Type B pancreatic cell (in vitro differentiated cells): ENCODE measurements around the gene BCKDHB. TPM values are rescaled to one million over a fixed set of nuclear protein-coding genes. Genes with fewer than 3 reads are reported as not detected.
"Not testable (repeated sequence)": the region's sequence is repeated elsewhere in the genome, so short reads cannot be mapped to it uniquely, and the experiment has no call there.

Source experiments
- DNase-seq: peaks from one replicate; pipeline ENCODE4 v3.0.0; 2021; ENCODE audit warnings: mixed read lengths; ENCODE audit not compliant: unreplicated experiment; ENCODE audit errors: extremely low spot score
- H3K27ac Mint-ChIP-seq: 2 replicates; pipeline ENCODE4 v1.8.0; 2021; ENCODE audit warnings: mild to moderate bottlenecking, mixed read lengths
- H3K27me3 Mint-ChIP-seq: 2 replicates; pipeline ENCODE4 v1.8.0; 2021; ENCODE audit warnings: mixed read lengths
- H3K36me3 Mint-ChIP-seq: 2 replicates; pipeline ENCODE4 v1.8.0; 2021; ENCODE audit warnings: mixed read lengths
- H3K4me1 Mint-ChIP-seq: one replicate; pipeline ENCODE4 v1.8.0; 2021; ENCODE audit warnings: mixed read lengths; ENCODE audit not compliant: unreplicated experiment
- H3K4me3 Mint-ChIP-seq: 2 replicates; pipeline ENCODE4 v1.8.0; 2021; ENCODE audit warnings: mild to moderate bottlenecking, mixed read lengths
- H3K9me3 Mint-ChIP-seq: 2 replicates; pipeline ENCODE4 v1.8.0; 2021; ENCODE audit warnings: mixed read lengths
- long read RNA-seq: library from polyadenylated mRNA; unstranded; transcript quantifications from one replicate; pipeline ENCODE4 v2.0.0, GENCODE V29; 2020
- total RNA-seq: library from RNA; stranded (reverse); gene quantifications from 2 replicates; pipeline ENCODE4 v1.2.1, GENCODE V29; 2021; ENCODE audit warnings: low replicate concordance
- TF ChIP-seq, protein P1 (sequence below): fragments of 200-600 bp; sonication (generic); conservative IDR thresholded peaks from 2 replicates; pipeline ENCODE4 v1.5.0; 2021; ENCODE audit warnings: antibody characterized with exemption, mild to moderate bottlenecking

BCKDHB gene
- total RNA-seq = 21.3 and 33.2 TPM in 2 replicates
- long read RNA-seq, transcript BCKDHB-202 (11 exons, 1,514 nt) = major isoform, 24 of 38 reads
- long read RNA-seq, partial matches to known transcripts = 1 of 38 reads
- long read RNA-seq, other reads (novel, unspliced or antisense) = 10 of 38 reads

GRCh38 chr6:80106418-80107235, at the start of gene BCKDHB:
Gene BCKDHB (plus strand): TSS chr6:80106671. CDS start chr6:80106694, 23 bp downstream.
- peak within 1 kb of the TSS; percentile 87 for H3K27ac Mint-ChIP-seq
- DNase-seq = peak; percentile 98
- H3K4me1 Mint-ChIP-seq = peaks cover 11% of the 10 kb centered on the region
- peaks cover 3% of the 10 kb centered on the region for H3K36me3 Mint-ChIP-seq
- TF ChIP-seq, protein P1, sequence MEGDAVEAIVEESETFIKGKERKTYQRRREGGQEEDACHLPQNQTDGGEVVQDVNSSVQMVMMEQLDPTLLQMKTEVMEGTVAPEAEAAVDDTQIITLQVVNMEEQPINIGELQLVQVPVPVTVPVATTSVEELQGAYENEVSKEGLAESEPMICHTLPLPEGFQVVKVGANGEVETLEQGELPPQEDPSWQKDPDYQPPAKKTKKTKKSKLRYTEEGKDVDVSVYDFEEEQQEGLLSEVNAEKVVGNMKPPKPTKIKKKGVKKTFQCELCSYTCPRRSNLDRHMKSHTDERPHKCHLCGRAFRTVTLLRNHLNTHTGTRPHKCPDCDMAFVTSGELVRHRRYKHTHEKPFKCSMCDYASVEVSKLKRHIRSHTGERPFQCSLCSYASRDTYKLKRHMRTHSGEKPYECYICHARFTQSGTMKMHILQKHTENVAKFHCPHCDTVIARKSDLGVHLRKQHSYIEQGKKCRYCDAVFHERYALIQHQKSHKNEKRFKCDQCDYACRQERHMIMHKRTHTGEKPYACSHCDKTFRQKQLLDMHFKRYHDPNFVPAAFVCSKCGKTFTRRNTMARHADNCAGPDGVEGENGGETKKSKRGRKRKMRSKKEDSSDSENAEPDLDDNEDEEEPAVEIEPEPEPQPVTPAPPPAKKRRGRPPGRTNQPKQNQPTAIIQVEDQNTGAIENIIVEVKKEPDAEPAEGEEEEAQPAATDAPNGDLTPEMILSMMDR = no peak
- no peaks in the 10 kb centered on the region for H3K27me3 Mint-ChIP-seq
- no peaks in the 10 kb centered on the region for H3K9me3 Mint-ChIP-seq
- peak within 1 kb of the TSS; percentile 93 for H3K4me3 Mint-ChIP-seq

DNA sequence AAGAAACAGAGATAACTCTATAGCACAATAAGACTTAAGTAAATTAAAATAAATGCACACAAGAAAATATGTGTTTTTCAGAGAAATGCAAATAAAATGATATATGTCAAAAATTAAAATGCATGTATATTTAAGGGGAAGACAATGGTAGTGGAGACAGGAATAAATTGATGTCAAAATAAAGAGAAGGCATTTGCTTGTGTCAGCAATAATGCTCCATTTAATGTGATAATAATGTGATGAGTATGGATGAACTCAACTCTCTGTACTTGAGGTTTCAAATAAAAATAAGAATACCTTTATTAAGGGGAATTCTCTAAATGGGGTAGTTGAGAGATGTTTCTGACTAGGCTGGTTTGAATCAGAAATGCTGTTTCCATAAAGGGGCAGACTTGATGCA, 45.7 kb upstream of the BCKDHB start:
- no peak for DNase-seq
- Mint-ChIP-seq H3K36me3 (no peaks in the 10 kb centered on the region), H3K27ac (no peak overlapping the region), H3K27me3 (peaks cover 3% of the 10 kb centered on the region), H3K4me1 (no peaks in the 10 kb centered on the region), H3K4me3 (no peak overlapping the region), H3K9me3 (no peaks in the 10 kb centered on the region)
- TF ChIP-seq, protein P1 = no peak

DNA sequence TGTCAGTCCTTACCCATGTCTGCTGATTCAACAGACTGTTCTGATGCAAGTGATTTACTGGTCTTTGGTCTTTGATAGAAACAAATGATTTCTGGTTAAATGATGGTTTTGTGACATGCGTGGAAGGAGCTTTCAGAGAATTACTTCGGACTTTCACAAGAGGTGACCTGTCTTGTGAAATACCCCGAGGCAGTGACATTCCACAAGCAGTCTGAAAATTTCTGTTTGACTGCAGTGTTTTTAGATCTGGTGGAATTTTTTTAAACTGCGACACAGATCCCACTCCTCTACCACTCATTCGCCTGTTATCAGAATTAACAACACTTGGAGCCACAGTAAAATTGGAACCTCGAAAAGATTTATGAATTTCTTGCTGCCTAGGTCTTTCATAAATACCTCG, 38.3 kb upstream of the BCKDHB start:
- not testable (repeated sequence) for H3K4me3 Mint-ChIP-seq, DNase-seq, H3K9me3 Mint-ChIP-seq, H3K27ac Mint-ChIP-seq, H3K36me3 Mint-ChIP-seq, H3K4me1 Mint-ChIP-seq
- H3K27me3 Mint-ChIP-seq = peaks cover 10% of the 10 kb centered on the region

DNA sequence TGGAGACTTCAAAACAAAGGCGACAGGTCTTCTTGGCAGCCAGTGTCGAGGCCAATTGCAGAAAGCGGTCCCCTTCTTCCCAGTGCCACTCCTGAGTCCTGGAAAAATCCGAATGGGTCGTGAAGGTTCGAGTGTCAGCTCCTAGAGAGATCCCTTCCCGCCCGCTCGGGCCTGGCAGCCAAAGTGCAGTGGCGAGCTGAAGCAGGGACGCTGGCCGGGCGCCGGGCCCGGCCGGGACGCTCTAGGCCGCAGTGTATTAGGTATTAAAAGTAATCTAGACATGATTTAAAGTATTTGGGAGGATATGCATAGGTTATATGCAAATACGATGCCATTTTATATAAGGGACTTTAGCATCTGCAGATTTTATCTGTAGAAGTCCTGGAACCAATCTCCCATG, 36.0 kb upstream of the BCKDHB start:
- not testable (repeated sequence) for H3K27ac Mint-ChIP-seq, H3K4me3 Mint-ChIP-seq, DNase-seq, H3K36me3 Mint-ChIP-seq, H3K27me3 Mint-ChIP-seq, H3K4me1 Mint-ChIP-seq, H3K9me3 Mint-ChIP-seq

DNA sequence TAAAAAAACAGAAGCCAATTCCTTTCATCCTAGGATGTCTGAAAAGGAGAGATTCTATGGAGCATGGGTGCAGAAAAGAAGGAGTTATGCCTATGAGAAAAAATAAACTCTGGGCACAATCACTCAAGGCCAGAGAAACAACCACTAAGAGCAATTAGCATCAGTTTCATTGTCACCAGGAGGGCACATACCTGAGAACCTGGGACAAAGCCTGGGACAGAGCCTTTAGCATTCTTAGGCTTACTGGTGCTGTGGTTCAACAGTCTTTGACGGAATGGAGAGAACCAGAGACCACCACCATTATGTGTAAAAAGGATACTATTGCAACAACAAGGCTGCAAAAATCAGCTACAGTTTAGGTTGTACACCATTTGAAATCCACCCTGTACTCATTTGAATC, 29.4 kb upstream of the BCKDHB start:
- peaks cover 7% of the 10 kb centered on the region for H3K9me3 Mint-ChIP-seq
- H3K36me3 Mint-ChIP-seq = no peaks in the 10 kb centered on the region
- no peak overlapping the region for H3K4me3 Mint-ChIP-seq
- H3K27ac Mint-ChIP-seq = no peak overlapping the region
- no peak for DNase-seq
- peaks cover 7% of the 10 kb centered on the region for H3K27me3 Mint-ChIP-seq
- H3K4me1 Mint-ChIP-seq = no peaks in the 10 kb centered on the region
- TF ChIP-seq, protein P1 = no peak

- no peak overlapping the region for H3K4me3 Mint-ChIP-seq
- no peak for DNase-seq
- H3K27ac Mint-ChIP-seq = no peak overlapping the region
- no peaks in the 10 kb centered on the region for H3K27me3 Mint-ChIP-seq
- no peaks in the 10 kb centered on the region for H3K9me3 Mint-ChIP-seq
- H3K36me3 Mint-ChIP-seq = no peaks in the 10 kb centered on the region
- H3K4me1 Mint-ChIP-seq = no peaks in the 10 kb centered on the region
- TF ChIP-seq, protein P1 = no peak
Observed at GRCh38 chr6:80088637-80089036, 17.8 kb upstream of the BCKDHB start.
